GM12874 (cell line): Measurements from ENCODE around the gene SEPTIN8.

Experiments
- TF ChIP-seq, protein P1 (sequence below): IDR thresholded peaks from 2 replicates; pipeline ENCODE4 v1.5.1; 2011; ENCODE audit warnings: low read depth, mild to moderate bottlenecking, control low read depth, low read length, moderate library complexity; ENCODE audit not compliant: insufficient read depth

The SEPTIN8 gene

GRCh38 chr5:132816083-132816482, 39.0 kb upstream of the SEPTIN8 start:
- TF ChIP-seq, protein P1, sequence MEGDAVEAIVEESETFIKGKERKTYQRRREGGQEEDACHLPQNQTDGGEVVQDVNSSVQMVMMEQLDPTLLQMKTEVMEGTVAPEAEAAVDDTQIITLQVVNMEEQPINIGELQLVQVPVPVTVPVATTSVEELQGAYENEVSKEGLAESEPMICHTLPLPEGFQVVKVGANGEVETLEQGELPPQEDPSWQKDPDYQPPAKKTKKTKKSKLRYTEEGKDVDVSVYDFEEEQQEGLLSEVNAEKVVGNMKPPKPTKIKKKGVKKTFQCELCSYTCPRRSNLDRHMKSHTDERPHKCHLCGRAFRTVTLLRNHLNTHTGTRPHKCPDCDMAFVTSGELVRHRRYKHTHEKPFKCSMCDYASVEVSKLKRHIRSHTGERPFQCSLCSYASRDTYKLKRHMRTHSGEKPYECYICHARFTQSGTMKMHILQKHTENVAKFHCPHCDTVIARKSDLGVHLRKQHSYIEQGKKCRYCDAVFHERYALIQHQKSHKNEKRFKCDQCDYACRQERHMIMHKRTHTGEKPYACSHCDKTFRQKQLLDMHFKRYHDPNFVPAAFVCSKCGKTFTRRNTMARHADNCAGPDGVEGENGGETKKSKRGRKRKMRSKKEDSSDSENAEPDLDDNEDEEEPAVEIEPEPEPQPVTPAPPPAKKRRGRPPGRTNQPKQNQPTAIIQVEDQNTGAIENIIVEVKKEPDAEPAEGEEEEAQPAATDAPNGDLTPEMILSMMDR: no peak

DNA sequence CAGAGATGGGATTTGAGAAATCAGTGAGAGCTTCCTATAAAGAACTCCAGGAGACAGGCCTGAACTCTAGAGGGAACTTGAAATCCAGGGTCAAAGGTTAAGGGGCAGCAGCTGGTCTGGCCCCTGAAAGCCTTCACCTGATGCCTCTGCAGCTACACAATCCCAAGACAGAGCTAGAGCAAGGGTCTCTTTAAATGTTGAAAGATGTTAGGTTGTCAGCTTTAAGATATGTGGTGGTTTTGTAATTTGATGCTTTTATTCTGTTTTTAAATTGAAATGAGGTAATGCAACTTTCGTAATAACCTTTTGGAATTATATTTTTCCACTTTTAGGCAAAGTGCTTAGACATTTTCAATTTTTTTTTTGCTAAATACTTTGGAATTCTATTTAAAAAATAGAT, 38.4 kb upstream of the SEPTIN8 start:
- TF ChIP-seq, protein P1: no peak

DNA sequence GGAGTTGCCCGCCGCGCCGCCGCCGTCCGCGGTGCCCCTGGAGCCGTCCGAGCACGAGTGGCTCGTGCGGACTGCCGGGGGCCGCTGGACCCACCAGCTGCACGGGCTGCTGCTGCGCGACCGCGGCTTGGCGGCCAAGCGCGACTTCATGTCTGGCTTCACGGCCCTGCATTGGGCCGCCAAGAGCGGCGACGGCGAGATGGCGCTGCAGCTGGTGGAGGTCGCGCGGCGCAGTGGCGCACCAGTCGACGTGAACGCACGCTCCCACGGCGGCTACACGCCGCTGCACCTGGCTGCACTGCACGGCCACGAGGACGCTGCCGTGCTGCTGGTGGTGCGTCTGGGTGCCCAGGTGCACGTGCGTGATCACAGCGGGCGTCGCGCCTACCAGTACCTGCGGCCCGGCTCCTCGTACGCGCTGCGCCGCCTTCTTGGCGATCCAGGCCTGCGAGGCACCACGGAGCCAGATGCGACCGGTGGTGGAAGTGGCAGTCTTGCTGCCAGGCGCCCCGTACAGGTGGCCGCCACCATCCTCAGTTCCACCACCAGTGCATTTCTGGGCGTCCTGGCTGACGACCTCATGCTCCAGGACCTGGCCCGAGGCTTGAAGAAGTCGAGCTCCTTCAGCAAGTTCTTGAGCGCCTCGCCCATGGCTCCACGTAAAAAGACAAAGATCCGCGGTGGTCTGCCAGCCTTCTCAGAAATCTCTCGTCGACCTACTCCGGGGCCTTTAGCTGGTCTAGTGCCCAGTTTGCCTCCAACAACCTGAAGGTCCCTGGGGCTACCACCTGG, 37.7 kb upstream of the SEPTIN8 start:
- TF ChIP-seq, protein P1: no peak

DNA sequence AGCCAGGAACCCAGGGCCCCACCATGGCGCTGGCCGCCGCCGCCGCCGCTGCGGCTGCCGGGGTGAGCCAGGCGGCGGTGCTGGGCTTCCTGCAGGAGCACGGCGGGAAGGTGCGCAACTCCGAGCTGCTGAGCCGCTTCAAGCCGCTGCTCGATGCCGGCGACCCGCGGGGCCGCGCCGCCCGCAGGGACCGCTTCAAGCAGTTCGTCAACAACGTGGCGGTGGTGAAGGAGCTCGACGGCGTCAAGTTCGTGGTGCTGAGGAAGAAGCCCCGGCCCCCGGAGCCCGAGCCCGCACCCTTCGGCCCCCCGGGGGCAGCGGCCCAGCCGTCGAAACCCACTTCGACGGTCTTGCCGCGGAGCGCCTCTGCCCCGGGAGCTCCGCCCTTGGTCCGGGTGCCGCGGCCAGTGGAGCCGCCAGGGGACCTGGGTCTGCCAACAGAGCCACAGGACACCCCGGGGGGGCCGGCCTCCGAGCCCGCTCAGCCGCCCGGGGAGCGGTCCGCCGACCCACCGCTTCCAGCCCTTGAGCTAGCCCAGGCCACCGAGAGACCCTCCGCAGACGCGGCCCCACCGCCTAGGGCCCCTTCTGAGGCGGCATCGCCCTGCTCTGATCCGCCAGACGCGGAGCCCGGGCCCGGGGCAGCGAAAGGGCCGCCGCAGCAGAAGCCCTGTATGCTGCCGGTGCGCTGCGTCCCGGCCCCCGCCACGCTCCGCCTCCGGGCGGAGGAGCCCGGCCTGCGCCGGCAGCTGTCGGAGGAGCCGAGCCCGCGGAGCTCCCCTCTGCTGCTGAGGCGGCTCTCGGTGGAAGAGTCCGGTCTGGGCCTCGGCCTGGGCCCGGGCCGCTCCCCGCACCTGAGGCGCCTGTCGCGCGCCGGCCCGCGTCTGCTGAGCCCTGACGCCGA, 36.8 kb upstream of the SEPTIN8 start:
- TF ChIP-seq, protein P1: no peak

DNA sequence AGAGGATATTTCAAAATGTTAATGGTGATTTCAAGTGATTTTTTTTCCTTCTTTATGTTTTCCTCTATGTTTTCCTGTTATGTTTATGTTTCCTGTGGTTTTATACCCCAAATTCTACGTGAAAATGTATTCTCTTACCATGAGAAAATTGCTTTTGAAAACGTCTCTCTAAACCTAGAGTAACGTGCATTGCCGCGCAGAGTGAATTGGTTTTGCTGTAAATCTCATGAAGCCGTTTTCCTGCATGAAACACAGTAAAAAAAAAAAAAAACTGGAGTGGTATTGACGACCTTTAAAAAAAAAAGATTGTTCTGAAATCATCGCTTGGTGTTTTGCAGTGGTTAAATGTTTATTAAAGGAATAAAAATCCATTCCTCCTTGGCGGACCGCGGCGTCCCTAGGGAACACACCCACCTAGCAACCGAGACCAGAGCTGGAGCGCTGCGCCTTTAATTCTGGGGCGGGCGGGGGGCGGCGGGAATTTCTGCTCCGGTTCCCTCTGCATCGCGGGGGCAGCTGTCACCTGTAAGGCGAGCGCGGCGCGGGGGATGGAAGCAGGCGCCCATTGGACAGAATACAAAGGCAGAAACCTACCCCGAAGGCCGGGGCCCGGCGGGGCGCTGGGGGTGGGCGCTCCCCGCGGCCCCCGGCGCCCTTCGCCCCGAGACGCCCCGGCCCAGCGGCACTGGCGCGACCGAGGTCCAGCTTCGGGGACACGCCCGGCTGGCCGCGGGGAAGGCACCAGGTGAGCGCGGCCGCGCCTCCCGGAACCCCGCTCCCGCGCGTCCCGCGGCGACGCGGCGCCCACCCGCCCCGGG, 36.0 kb upstream of the SEPTIN8 start, which contains the start of gene SOWAHA:
SOWAHA (plus strand) TSS at position 522 of the 818 bp plus-strand sequence. CDS start 320 bp downstream, outside the sequence.
- TF ChIP-seq, protein P1: no peak

- TF ChIP-seq, protein P1: no peak
Measured at GRCh38 chr5:132812123-132812765, 35.2 kb upstream of the SEPTIN8 start.

DNA sequence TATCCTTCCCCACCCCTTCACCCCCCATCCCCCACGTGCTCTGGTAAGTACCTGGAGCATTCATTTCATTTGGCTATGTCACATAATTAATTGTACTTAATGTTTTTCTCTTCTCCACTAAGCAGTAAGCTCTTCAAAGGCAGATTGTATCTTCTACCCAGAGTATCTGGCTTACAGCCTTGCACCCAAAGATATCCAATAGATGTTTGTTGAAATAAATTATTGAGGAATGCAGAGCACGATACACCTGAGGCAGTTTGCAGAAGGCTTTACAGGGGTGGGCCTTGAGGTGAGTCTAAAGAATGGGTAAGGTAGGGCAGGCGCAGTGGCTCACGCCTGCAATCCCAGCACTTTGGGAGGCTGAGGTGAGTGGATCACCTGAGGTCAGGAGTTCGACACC, 33.6 kb upstream of the SEPTIN8 start:
- TF ChIP-seq, protein P1: no peak
